Neural crest cell (in vitro differentiated cells): ENCODE results near the gene CLUH. TPM values are rescaled to one million over a fixed set of nuclear protein-coding genes. Genes with fewer than 3 reads are reported as not detected.

ENCODE experiments used
- DNase-seq: peaks from one replicate; pipeline ENCODE4 v3.0.0; 2021; ENCODE audit warnings: low read depth, mixed read lengths, low spot score
- H3K27ac Mint-ChIP-seq: one replicate; pipeline ENCODE4 v1.8.0; 2021; ENCODE audit warnings: mild to moderate bottlenecking, mixed read lengths; ENCODE audit not compliant: unreplicated experiment
- H3K27me3 Mint-ChIP-seq: 2 replicates; pipeline ENCODE4 v1.8.0; 2021; ENCODE audit warnings: low read depth, mild to moderate bottlenecking, mixed read lengths
- H3K36me3 Mint-ChIP-seq: 2 replicates; pipeline ENCODE4 v1.8.0; 2021; ENCODE audit warnings: low read depth, mild to moderate bottlenecking, mixed read lengths
- H3K4me1 Mint-ChIP-seq: 2 replicates; pipeline ENCODE4 v1.8.0; 2021; ENCODE audit warnings: mixed read lengths
- H3K4me3 Mint-ChIP-seq: one replicate; pipeline ENCODE4 v1.8.0; 2021; ENCODE audit warnings: mild to moderate bottlenecking, mixed read lengths
- H3K9me3 Mint-ChIP-seq: 2 replicates; pipeline ENCODE4 v1.8.0; 2021; ENCODE audit warnings: mixed read lengths
- CTCF ChIP-seq: fragments of 200-600 bp; sonication (generic); conservative IDR thresholded peaks from 2 replicates; pipeline ENCODE4 v1.5.0; 2021; ENCODE audit warnings: antibody characterized with exemption, mild to moderate bottlenecking
- total RNA-seq: library from RNA; stranded (reverse); gene quantifications from 2 replicates; pipeline ENCODE4 v1.2.1, GENCODE V29; 2021

Gene CLUH
- total RNA-seq, 1 donor from 2014 or later, result 59.6 TPM

GRCh38 chr17:2723997-2724783 is 12.6 kb upstream of the CLUH start:
- H3K9me3 Mint-ChIP-seq, result no peaks in the 10 kb centered on the region
- H3K36me3 Mint-ChIP-seq, result no peaks in the 10 kb centered on the region
- H3K4me3 Mint-ChIP-seq, result no peak overlapping the region
- H3K4me1 Mint-ChIP-seq, result peaks cover 4% of the 10 kb centered on the region
- no peak for DNase-seq
- H3K27me3 Mint-ChIP-seq, result peaks cover 67% of the 10 kb centered on the region
- TF ChIP-seq CTCF, result no peak
- no peak overlapping the region for H3K27ac Mint-ChIP-seq

- no peak for DNase-seq
- H3K27me3 Mint-ChIP-seq, result peaks cover 65% of the 10 kb centered on the region
- H3K9me3 Mint-ChIP-seq, result no peaks in the 10 kb centered on the region
- peaks cover 4% of the 10 kb centered on the region for H3K4me1 Mint-ChIP-seq
- no peaks in the 10 kb centered on the region for H3K36me3 Mint-ChIP-seq
- no peak overlapping the region for H3K27ac Mint-ChIP-seq
- TF ChIP-seq CTCF, result no peak
- no peak overlapping the region for H3K4me3 Mint-ChIP-seq
These were observed 12.0 kb upstream of the CLUH start for GRCh38 chr17:2723505-2723996.

GRCh38 chr17:2722611-2723010 is 11.0 kb upstream of the CLUH start:
- no peak for DNase-seq
- Mint-ChIP-seq H3K4me1 (peaks cover 4% of the 10 kb centered on the region), H3K27me3 (peaks cover 65% of the 10 kb centered on the region), H3K4me3 (no peak overlapping the region), H3K9me3 (no peaks in the 10 kb centered on the region), H3K27ac (no peak overlapping the region), H3K36me3 (no peaks in the 10 kb centered on the region)
- no peak for TF ChIP-seq CTCF

- no peak overlapping the region for H3K4me3 Mint-ChIP-seq
- H3K4me1 Mint-ChIP-seq, result peaks cover 4% of the 10 kb centered on the region
- H3K27me3 Mint-ChIP-seq, result peaks cover 57% of the 10 kb centered on the region
- no peak overlapping the region for H3K27ac Mint-ChIP-seq
- no peaks in the 10 kb centered on the region for H3K9me3 Mint-ChIP-seq
- DNase-seq, result no peak
- no peaks in the 10 kb centered on the region for H3K36me3 Mint-ChIP-seq
- no peak for TF ChIP-seq CTCF
These were observed 10.0 kb upstream of the CLUH start for GRCh38 chr17:2721603-2722002.

- peak overlapping the region; percentile 12 for H3K4me3 Mint-ChIP-seq
- H3K27me3 Mint-ChIP-seq, result peaks cover 43% of the 10 kb centered on the region
- DNase-seq, result no peak
- no peaks in the 10 kb centered on the region for H3K36me3 Mint-ChIP-seq
- H3K4me1 Mint-ChIP-seq, result no peaks in the 10 kb centered on the region
- H3K27ac Mint-ChIP-seq, result no peak overlapping the region
- H3K9me3 Mint-ChIP-seq, result no peaks in the 10 kb centered on the region
- TF ChIP-seq CTCF, result no peak
These were observed 8.3 kb upstream of the CLUH start for GRCh38 chr17:2719861-2720260.
